ENCODE data around the gene KRT39.

Gene KRT39

DNA sequence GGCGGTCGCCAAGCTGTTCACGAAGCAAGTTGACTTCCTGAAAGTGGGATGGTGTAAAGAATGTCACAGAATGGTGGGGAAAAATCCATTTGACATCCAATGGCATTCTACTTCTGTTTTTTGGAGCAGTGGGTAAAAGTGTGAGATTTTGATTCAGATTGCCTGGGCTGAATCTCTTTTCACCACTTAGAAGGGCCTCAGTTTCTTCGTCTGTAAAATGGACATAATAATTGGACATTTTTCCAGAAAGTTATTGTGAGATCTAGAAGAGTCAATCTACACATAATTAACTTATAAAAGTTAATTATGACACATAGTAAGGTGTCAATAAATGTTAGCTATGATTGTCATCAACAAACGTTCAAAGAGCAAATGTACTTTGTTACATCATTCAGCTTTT is 14.4 kb upstream of the KRT39 start:
- no peak for DNase-seq (ENCODE audit: low read depth in 1 of 2, low spot score in 1 of 2)

DNA sequence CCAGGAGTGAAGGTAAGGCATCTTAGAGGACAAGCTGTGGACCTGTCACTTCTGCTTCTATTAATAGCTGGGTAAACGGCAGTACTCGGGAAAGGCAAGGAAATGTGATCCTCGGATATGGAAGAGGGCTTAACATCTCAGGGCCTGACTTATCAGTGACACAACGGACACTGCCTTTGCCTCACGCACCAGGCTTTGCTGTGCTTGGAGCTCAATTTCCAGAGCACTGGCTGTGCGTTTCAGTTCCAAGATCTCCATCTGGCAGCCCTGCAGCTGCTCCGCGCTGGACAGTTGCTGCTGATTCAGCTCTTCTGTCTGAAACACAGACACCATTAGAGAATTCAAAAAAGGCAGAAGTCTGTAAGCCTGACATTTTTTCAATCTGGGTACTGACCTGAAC is 13.8 kb upstream of the KRT39 start:
- DNase-seq (ENCODE audit: low read depth in 1 of 2, low spot score in 1 of 2): no peak

DNA sequence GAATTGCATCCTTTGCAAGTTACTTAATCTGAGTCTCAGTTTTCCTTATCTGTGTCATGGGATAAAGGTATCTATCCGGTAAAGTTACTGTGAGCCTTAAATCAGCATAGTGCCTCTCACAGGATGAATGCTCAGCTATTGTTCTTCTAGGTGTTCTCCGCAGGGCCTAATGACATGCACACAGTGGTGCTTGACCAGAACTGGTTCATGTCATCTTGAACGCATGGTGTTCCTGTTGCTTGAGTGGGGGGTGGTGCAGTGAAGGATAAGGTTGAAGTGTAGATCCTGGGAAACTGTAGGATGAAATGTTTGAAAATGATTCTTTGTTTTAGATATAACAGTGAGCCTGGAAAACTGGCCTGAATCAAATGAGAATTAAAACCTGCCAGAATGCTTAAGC is 13.4 kb upstream of the KRT39 start:
- DNase-seq (ENCODE audit: low read depth in 1 of 2, low spot score in 1 of 2): no peak

DNA sequence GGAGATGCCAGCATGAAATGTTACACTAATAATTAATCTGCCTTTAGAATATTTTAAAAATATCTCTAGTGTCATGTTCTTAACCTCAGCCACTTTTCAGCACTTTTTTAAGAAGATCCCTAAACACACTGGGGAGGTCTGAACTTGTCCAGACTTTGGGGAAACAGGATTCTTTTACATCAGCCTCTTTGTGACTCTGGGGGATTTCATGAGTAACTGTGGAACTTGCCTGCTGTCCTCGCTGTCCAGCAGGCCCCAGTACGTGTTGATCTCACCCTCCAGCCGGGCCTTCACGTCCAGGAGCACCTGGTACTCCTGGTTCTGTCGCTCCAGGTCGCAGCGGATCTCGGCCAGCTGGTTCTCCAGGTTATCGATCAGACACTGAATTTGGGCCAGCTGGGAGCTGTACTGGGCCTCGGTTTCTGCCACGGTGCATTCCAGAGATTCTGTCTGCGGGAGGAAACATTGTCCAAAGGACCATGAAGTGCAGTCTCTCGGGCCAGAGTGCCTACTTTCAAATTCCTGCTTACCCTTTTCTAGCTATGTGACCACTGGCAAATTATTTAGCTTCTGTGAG is 11.9 kb upstream of the KRT39 start:
- DNase-seq (ENCODE audit: low read depth in 1 of 2, low spot score in 1 of 2): no peak

DNA sequence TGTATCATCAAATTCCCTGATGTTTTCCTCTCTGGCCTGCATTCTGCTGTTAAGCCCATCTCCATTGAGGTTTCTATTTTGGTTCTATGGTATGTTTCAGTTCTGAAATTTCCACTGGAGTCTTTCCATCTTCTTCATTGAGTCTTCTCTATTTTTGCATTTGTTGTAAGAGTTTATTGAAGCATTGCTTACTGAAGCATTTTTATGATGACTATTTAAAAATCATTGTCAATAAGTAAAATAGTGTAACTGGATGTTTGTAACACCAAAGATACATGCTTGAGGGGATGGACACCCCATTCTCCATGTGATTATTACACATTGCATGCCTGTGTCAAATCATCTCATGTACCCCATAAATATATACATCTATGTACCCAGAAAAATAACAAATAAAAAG is 8.8 kb upstream of the KRT39 start:
- DNase-seq (ENCODE audit: low read depth in 1 of 2, low spot score in 1 of 2): no peak

DNA sequence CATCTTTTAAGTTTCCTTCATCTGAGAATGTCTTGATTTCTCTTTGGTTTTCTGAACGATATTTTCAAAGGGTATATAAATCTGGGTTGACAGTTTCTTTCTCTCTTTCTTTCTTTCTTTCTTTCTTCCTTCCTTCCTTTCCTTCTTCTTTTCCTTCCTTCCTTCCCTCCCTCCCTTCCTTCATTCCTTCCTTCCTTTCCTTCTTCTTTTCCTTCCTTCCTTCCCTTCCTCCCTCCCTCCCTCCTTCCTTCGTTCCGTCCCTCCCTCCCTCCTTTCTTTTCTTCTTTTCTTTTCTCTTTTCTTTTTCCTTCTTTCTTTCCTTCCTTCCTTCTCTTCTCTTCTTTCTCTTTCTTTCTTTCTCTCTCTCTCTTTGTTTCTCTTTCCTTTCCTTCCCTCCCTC is 7.6 kb upstream of the KRT39 start:
- DNase-seq (ENCODE audit: low read depth in 1 of 2, low spot score in 1 of 2): no peak

DNA sequence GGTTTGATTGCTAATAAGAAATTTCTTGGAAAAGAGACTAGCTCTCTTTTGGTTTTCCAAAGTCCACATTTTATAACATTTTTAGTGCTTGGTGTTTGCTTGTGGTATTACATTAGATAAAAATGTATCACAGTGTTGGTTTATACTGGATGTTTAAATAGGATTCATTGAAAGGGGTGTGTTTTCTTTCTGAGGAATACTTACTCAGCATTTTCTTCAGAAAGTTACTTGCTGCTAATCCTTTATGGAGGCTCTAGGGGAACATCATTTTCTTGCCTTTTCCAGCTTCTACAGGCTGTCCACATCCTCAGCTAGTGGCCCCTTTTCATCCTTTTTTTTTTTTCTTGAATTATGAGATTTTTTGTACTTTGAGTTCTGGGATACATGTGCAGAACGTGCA is 834 bp upstream of the KRT39 start:
- no peak for DNase-seq (ENCODE audit: low read depth in 1 of 2, low spot score in 1 of 2)

DNA sequence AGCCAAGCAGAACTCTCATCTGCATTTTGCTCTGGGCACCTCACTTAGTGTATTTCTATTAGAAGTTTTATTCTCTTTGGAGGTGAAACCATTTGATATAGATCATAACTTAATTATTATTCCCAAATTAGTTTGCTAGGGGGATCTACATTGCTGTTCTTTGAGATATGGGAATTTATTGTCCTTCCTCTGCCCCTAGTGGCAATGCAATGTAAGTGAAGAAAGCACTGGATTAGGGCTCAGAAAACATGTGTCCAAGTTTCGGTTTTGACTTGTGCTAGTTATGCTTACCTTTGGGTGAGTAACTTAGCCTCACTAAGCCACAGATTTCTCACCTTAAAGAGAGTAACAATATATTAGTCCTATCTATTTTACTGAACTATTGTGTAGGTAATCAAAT is 2.9 kb downstream of the KRT39 start:
- no peak for DNase-seq (ENCODE audit: low read depth in 1 of 2, low spot score in 1 of 2)

DNA sequence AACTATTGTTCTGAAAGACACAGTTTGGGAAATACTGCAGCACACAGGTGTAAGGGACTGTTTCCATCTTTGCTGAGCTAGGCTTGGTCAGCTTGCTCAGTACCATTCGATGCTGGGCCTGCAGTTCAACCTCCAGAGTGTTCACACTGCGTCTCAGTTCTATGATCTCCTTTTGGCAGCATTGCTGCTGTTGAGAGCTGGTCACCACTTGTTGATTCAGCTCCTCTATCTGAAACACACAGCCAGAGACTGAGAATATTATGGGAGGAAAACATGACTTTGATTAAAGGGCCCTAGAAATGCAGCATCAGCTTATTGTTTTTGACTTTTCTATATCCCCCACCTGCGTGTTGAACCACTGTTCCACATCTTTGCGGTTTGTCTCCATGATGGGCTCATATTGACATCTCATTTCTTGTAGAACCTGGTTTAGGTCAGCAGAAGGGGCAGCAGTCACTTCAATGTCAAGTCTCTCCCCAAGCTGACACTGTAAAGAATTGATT is 4.6 kb downstream of the KRT39 start:
- DNase-seq (ENCODE audit: low read depth in 1 of 2, low spot score in 1 of 2): no peak

DNA sequence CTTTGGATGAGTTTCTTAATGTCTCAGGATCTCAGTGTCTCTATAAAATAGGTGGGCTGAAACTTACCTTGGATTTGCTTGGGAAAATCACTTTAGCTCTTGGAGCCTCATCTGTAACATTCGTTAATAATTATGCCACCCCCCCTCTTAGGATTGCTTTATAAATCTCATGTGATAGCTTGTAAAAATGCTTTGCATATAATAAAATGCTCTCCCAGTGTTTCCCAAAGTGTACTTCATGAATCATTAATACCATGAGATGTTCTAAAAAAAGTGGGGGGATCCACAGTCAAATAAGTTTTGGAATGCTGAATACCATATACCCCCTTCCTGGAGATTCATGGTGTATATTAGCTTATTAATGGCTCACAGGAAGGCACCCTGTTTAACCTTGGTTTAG is 5.2 kb downstream of the KRT39 start:
- no peak for DNase-seq (ENCODE audit: low read depth in 1 of 2, low spot score in 1 of 2)

DNA sequence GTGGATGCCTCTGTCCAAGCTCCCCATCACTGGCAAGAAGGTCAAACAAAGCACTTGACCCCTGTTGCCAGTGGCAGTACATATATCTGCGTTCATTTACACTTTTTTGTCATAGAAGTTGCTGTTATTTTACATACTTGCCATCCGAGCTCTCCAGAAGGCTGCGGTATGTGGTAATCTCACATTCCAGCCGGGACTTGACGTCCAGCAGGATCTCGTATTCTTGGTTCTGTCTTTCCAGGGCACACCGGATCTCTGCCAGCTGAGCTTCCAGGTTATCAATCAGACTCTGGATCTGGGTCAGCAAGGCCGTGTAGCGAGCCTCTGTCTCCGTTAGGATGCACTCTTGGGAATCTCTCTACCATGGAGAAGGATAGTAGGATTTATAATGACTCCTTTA is 6.6 kb downstream of the KRT39 start:
- no peak for DNase-seq (ENCODE audit: low read depth in 1 of 2, low spot score in 1 of 2)

DNA sequence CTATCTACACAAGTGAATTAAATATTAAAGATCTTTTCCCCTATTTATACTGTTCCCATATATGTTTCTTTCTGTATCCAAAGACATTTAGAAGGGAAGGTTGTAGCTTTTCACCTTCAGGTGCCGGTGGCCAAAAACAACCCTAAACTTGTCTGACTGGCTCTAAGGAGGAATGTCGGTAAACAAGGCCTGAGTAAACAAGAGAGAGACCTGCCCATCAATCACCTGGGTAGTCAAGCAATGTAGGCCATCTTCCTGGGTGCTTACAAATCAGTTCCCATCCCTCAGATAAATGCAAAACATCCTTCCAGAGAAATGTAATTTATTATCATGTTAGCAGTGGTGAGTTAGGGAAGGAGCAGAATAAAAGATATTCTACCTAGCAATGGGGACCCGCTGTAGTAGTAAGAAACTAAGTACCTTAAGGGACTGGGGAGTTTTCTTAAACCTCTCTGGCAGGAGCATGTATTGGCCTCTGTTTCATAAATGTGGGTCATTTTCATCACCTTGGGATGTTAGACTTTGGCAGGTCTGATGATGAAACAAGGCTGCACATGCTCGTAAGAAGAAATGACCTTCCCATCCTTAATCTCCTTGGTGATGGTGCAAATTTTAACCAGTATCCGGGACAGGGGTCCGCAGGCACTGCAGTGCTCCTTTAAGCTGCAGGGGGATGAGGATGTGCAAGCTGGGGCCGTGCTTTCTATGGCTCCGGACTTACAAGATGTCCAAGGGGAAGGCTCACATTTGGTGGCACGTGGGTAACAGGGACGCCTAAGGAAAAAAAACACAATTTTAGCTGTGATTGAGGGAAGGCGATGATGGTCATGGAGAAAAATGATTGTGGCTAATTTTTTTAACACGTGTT is 8.4 kb downstream of the KRT39 start:
- no peak for DNase-seq (ENCODE audit: low read depth in 1 of 2, low spot score in 1 of 2)

DNA sequence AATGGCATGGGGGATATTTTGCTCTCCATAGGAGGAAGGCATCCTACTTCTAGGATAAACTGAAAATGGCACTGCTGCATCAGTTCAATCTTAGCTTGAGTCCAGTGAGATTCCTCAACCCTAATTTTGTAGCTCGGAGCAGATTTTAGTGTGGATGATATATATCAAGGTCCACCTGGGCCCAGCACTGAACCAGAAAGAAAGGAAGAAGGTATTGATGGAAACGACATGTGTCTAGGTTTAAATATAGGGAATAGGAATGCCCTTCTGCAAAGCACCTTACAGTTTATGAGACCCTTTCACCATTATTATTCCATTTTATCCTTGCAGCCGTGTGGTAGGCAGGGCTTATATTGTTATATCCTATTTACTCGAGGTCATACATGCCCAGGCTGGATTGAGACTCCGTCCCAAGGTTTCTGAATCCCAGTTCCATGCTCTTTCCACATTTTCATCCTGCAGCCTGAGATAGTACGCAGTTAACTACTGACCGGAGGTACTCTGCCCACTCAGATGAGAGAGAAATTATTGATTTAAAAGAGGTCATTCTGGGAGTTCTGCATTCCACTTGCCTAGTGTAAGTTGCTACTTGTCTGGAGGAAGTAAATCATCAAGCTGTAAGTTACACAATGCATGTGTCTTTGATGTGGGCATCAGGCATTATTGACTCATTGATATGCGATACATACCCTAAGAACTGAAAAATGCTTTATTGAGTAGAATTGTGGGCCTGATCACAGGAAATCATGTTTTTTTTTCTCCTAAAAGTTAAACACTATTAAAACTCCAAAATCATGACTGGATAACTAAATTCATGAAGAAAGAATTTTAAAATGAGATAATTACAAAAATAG is 10.1 kb downstream of the KRT39 start:
- no peak for DNase-seq (ENCODE audit: low read depth in 1 of 2, low spot score in 1 of 2)

DNA sequence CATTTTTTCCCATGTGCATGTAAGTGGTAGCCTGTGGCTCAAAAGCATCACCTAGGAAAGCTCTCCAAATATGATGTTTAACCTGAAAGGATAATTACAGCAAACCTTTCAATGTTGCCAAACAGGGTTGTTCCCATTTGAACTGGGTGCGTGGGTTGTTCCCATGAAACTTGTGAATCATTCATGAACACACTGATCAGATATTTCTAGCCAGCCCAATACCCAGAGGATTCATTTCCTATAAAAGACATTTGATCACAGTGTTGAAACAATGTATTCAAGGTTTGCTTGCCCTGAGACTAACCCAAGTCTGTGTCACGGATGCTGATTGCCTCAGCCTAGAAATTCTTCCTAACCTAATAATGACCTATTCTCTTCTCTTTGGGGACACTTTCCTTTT is 12.9 kb downstream of the KRT39 start:
- no peak for DNase-seq (ENCODE audit: low read depth in 1 of 2, low spot score in 1 of 2)

DNA sequence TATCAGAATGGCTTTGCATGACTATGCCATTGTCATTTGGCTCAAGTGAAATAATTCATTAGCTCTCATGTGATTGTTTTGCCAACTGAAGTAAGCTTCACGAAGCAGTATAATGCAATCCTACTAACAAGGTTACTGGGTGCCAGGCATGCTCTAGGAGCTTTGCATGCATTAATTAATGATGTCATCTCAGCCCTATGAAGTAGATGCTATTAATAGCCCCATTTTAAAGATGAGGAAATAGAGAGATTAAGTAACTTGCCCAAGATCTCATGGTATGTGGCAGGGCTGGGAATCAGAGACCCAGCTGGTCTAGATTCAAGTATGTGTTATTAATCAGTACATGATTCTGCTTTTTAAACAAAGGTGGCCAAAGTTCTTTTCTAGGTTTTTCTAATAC is 14.1 kb downstream of the KRT39 start:
- no peak for DNase-seq (ENCODE audit: low read depth in 1 of 2, low spot score in 1 of 2)

DNA sequence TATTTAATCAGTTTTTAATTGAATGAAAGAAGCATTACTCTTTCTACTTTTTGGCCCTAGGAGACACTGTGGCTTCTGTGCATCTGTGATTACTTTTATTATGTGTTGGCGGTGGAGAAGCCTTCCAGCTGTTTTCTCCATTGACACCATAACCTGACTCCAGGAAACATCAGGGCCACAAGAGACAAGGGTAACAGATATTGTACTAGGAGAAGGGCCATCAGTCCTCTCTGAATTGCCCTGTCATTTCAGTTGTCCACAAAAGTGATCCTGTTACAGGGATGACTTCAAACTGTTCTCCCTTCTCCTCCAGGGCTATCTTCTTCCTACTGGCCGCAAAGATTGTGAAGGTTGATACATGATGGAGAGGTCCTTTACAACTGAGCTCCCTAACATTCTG is 14.6 kb downstream of the KRT39 start:
- no peak for DNase-seq (ENCODE audit: low read depth in 1 of 2, low spot score in 1 of 2)

DNA sequence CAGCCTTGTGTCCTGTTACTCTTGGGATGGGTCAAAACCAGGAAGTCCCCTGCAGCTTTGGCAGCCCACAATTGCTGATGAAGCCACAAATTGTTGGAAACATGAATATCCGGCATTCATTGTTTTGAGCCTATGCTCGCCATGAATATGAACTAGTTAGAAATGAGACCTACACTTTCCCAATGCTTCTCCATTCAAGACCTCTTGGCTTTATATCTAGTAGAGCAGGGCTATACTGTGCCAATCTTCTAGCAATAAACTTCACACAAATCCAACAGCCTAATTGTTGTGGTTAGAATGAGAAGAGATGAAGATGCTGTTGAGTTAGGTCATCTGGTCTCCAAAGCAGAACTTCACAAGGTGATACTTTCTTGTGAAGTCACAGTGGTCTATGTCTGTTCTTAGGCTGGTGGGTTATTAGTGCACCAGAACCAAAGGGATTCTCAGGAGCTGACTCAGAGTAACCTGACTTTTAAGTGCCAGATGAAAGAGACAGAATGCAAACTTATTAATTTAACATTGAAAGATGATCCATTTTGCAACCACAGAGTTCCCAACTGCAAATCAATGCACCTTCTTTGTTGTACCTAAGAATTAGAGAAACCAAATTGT is 15.6 kb downstream of the KRT39 start:
- no peak for DNase-seq (ENCODE audit: low read depth in 1 of 2, low spot score in 1 of 2)

DNA sequence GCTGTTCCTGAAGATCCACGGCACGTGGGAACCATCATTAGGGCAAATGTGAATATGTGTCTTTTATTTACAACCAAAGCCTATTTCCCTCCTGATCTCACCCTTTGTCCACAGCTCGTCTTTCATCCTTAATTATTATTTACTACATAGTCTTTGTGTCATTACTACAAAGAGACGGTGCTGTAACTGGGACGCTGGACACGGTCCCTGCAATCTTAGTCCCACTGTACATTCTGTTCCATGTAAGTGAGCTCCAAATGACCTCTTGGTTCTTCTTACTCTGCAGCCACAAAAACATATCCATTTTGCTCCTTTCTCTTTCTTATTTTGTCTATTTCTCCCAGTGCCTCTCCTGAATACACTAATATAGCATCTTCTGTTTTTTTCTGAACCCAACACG is 16.6 kb downstream of the KRT39 start:
- no peak for DNase-seq (ENCODE audit: low read depth in 1 of 2, low spot score in 1 of 2)

DNA sequence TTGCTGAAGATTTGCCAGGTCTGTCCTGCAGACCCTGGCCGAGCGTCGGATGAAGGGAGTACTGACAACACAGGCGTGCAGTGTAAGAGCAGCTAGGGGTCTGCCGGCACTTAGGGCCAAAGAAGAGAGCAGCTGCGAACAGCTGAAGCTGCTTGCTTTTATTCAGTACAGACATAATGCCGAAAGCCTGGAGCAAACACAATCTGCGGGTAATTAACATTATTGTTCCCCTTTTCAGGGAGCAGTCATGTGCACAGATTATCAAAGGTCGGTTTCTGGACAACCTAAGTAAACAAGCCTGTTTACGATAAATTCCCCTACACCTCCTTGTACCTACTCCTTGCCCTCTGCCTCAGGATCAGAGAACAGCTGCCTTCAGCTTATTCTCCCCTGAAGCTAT is 17.3 kb downstream of the KRT39 start:
- DNase-seq (ENCODE audit: low read depth in 1 of 2, low spot score in 1 of 2): no peak

DNA sequence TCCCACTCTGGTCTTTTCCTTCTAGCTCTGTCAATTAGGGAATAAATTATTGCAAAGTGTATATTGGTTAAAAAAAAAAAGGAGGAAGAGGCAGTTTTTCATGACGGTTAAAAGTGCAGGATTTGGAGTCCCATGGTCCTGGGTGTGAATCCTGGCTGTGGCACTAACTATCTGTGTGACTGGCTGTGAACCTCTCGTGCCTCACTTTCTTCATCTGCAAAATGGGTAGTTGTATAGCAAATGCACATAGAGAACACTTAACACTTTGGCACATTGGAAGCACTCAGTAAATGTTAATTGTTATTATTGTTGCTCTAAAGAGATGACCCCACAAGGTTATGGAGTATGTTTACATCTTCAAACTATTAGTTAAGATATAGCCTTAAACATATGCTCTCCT is 18.8 kb downstream of the KRT39 start:
- no peak for DNase-seq (ENCODE audit: low read depth in 1 of 2, low spot score in 1 of 2)

DNA sequence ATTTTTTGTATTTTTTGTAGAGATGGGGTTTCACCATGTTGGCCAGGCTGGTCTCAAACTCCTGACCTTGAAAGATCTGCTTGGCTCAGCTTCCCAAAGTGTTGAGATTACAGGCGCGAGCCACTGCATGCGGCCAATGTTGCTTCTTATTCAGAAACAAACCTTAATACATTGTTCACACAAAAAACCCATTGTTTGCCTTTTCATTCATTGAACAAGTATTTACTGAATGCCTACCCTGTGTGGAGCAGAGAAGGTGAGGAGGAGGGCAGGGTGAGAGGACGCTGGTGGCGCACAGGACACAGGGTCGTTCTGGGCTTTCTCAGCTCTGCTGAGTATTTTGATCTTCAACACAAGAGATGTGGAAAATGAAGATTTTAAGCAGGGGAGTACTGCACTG is 21.3 kb downstream of the KRT39 start:
- DNase-seq (ENCODE audit: low read depth in 1 of 2, low spot score in 1 of 2): no peak

DNA sequence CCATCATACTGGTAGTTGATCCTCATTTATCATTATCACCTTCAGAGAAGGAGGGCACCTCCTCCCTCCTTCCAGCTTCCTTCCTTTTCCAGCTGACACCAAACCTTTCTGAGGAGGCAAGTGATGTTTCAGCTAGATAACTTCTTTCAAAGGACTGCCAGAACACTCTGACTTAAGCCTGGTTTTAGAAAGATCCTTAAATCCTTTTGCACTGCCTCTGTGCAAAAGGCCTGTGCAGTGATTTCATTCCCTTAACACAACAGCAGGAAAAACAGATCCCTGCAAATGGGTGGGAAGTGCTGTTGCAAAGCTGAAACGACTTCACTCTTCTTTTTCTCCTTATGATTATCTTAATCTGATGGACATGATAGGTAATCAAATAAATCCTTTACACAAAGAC is 22.2 kb downstream of the KRT39 start:
- no peak for DNase-seq (ENCODE audit: low read depth in 1 of 2, low spot score in 1 of 2)
